ENCODE measurements around the gene TJP1.
"Not testable (repeated sequence)": the region's sequence is repeated elsewhere in the genome, so short reads cannot be mapped to it uniquely, and the experiment has no call there.

The TJP1 gene

DNA sequence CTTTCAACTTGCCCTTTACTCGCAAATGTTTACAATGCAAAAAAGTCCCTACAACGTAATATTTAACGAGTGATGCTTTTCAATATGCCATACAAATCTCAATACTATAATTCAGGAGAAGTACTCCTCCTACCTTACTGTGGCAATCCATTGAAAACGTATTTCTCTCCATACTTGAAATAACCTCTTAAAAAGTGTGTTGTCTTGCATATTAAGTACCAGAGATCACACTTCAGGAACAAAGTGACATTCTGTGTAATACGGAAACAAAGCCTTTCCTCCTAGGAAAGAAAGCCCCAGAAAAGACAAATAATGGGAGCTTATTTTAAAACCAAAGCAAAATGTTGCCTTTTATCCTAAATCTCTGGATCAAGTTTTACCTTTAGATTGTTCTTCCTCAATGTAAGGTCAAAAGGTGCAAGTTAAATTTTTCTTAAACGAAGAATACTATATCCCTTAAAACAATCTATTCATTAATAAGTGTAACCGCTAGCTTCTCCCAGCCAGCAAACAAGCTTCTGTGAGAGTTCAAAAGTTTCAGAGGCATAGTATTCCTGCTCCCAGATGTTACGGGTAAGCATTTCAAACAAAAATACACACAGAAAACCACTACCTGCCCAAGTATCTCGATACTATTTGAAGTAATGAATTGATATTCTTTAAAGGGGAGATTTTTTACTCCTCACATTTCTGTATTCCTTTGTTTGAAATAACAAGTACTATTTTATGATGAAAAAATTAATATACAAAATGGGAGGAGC lies 1.7 kb downstream of the TJP1 start:
- Histone ChIP-seq H3K36me3 (ENCODE audit: control insufficient read depth in 1 of 2, insufficient read depth in 2 of 2, low read length in 2 of 2) (peaks cover 0 to 1% of the 10 kb centered on the region in 2 experiments), H3K9me3 (ENCODE audit: insufficient read depth, low read depth, low read length) (no peaks in the 10 kb centered on the region), H3K4me3 (ENCODE audit: low read depth, low read length) (no peak overlapping the region), H3K79me1 (ENCODE audit: low read length) (peaks cover 15% of the 10 kb centered on the region), H2AK5ac (ENCODE audit: low read length) (no peak overlapping the region), H4K12ac (ENCODE audit: low read depth, low read length) (no peak overlapping the region), H3K4ac (ENCODE audit: low read depth, low read length) (peak overlapping the region; percentile 79), H2BK12ac (ENCODE audit: low read length) (no peak overlapping the region), H3K27me3 (ENCODE audit: insufficient read depth, low read length) (no peaks in the 10 kb centered on the region), H3K18ac (ENCODE audit: low read length) (no peak overlapping the region), H4K91ac (ENCODE audit: low read depth, low read length) (no peak overlapping the region), H3K23ac (ENCODE audit: low read length) (no peak overlapping the region), H2BK120ac (ENCODE audit: insufficient read depth, low read length, poor library complexity) (no peak overlapping the region), H3K4me2 (ENCODE audit: low read length) (peak overlapping the region; percentile 78), H4K8ac (ENCODE audit: low read depth, low read length) (no peak overlapping the region), H3K27ac (ENCODE audit: low read depth, low read length) (no peak overlapping the region), H3K9ac (ENCODE audit: low read length) (no peak overlapping the region), H3K79me2 (ENCODE audit: control insufficient read depth, insufficient read depth, low read length, poor library complexity) (peaks cover 16% of the 10 kb centered on the region), H3K14ac (ENCODE audit: low read length) (no peak overlapping the region), H3K4me1 (ENCODE audit: control insufficient read depth in 1 of 2, insufficient read depth in 2 of 2, low read length in 2 of 2) (peaks cover 7 to 10% of the 10 kb centered on the region in 2 experiments), H2AFZ (ENCODE audit: insufficient read depth, low read length, poor library complexity) (no peak overlapping the region), H2BK5ac (ENCODE audit: low read depth, low read length, poor library complexity) (no peak overlapping the region)
- no CpG with 5 or more reads among the region's 9 CpGs for WGBS (ENCODE audit: extremely low coverage, insufficient coverage, insufficient read length)
- no peak for DNase-seq

DNA sequence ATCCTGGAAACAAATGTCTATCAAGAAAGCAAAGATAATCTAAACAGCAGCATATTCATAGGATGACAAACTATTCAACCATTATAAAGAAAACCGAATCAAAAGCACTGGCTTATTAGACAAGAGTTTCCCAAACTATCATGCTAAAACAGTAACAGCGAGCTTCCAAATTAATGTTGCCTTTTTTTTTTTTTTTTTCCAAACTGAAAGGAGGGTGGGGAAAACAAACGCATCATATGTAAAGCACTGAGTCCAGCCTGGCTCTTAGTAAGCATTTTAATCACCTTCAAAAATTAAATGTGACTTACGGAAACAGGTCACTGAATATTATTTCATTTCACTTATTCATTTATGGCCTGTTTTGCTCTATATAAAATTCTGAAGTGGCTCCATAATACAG lies 2.3 kb downstream of the TJP1 start:
- no peak overlapping the region for H3K23ac ChIP-seq (ENCODE audit: low read length)
- no peak overlapping the region for H3K4me3 ChIP-seq (ENCODE audit: low read depth, low read length)
- no CpG with 5 or more reads among the region's 4 CpGs for WGBS (ENCODE audit: extremely low coverage, insufficient coverage, insufficient read length)

DNA sequence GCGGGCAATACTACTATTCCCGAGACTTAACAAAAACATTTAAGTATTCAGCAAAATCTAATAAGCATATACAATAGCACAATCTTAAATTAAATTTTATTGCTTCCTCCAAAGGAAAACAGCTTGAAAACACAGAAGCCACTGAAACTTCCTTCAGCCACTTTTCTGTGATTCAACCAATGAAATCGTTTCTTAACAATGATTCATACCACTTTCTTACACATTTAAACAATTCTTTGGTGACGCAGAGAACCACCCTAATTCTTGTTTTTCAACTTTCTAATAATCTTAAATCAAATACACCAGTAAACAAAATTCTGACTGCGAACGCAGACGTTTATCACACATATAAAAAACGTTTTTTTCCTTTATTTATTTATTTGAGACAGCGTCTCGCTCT lies 4.1 kb downstream of the TJP1 start:
- DNase-seq: peak in 1 of 2 donors; percentile 72
- Histone ChIP-seq H3K4me3 (ENCODE audit: low read depth, low read length) (no peak overlapping the region), H3K27me3 (ENCODE audit: insufficient read depth, low read length) (no peaks in the 10 kb centered on the region), H3K23ac (ENCODE audit: low read length) (no peak overlapping the region), H3K36me3 (ENCODE audit: control insufficient read depth in 1 of 2, insufficient read depth in 2 of 2, low read length in 2 of 2) (peaks cover 0 to 1% of the 10 kb centered on the region in 2 experiments), H2BK12ac (ENCODE audit: low read length) (no peak overlapping the region), H3K27ac (ENCODE audit: low read depth, low read length) (no peak overlapping the region), H3K4me2 (ENCODE audit: low read length) (no peak overlapping the region), H3K9ac (ENCODE audit: low read length) (no peak overlapping the region), H2BK5ac (ENCODE audit: low read depth, low read length, poor library complexity) (no peak overlapping the region), H3K14ac (ENCODE audit: low read length) (no peak overlapping the region), H4K12ac (ENCODE audit: low read depth, low read length) (no peak overlapping the region), H3K79me1 (ENCODE audit: low read length) (peaks cover 15% of the 10 kb centered on the region), H3K79me2 (ENCODE audit: control insufficient read depth, insufficient read depth, low read length, poor library complexity) (peaks cover 16% of the 10 kb centered on the region), H3K18ac (ENCODE audit: low read length) (no peak overlapping the region), H3K9me3 (ENCODE audit: insufficient read depth, low read depth, low read length) (no peaks in the 10 kb centered on the region), H2BK120ac (ENCODE audit: insufficient read depth, low read length, poor library complexity) (no peak overlapping the region), H3K4me1 (ENCODE audit: control insufficient read depth in 1 of 2, insufficient read depth in 2 of 2, low read length in 2 of 2) (peaks cover 8 to 10% of the 10 kb centered on the region in 2 experiments), H2AFZ (ENCODE audit: insufficient read depth, low read length, poor library complexity) (no peak overlapping the region), H3K4ac (ENCODE audit: low read depth, low read length) (peak overlapping the region; percentile 49), H4K8ac (ENCODE audit: low read depth, low read length) (no peak overlapping the region), H2AK5ac (ENCODE audit: low read length) (no peak overlapping the region), H4K91ac (ENCODE audit: low read depth, low read length) (no peak overlapping the region)
- WGBS (ENCODE audit: extremely low coverage, insufficient coverage, insufficient read length): 100% methylated on average over 4 of the region's 10 CpGs

More for the DNA sequence above, 2.3 kb downstream of the TJP1 start:
- Histone ChIP-seq H4K12ac (ENCODE audit: low read depth, low read length) (no peak overlapping the region), H4K91ac (ENCODE audit: low read depth, low read length) (no peak overlapping the region), H3K79me1 (ENCODE audit: low read length) (peaks cover 15% of the 10 kb centered on the region), H3K27ac (ENCODE audit: low read depth, low read length) (no peak overlapping the region), H3K4ac (ENCODE audit: low read depth, low read length) (no peak overlapping the region), H3K4me2 (ENCODE audit: low read length) (peak overlapping the region; percentile 8), H2BK12ac (ENCODE audit: low read length) (no peak overlapping the region), H3K79me2 (ENCODE audit: control insufficient read depth, insufficient read depth, low read length, poor library complexity) (peaks cover 16% of the 10 kb centered on the region), H2AFZ (ENCODE audit: insufficient read depth, low read length, poor library complexity) (no peak overlapping the region), H3K36me3 (ENCODE audit: control insufficient read depth in 1 of 2, insufficient read depth in 2 of 2, low read length in 2 of 2) (peaks cover 0 to 1% of the 10 kb centered on the region in 2 experiments), H3K27me3 (ENCODE audit: insufficient read depth, low read length) (no peaks in the 10 kb centered on the region), H2AK5ac (ENCODE audit: low read length) (no peak overlapping the region), H3K9me3 (ENCODE audit: insufficient read depth, low read depth, low read length) (no peaks in the 10 kb centered on the region), H3K4me1 (ENCODE audit: control insufficient read depth in 1 of 2, insufficient read depth in 2 of 2, low read length in 2 of 2) (peaks cover 7 to 10% of the 10 kb centered on the region in 2 experiments), H3K18ac (ENCODE audit: low read length) (no peak overlapping the region), H2BK5ac (ENCODE audit: low read depth, low read length, poor library complexity) (no peak overlapping the region), H4K8ac (ENCODE audit: low read depth, low read length) (no peak overlapping the region), H3K9ac (ENCODE audit: low read length) (no peak overlapping the region), H2BK120ac (ENCODE audit: insufficient read depth, low read length, poor library complexity) (no peak overlapping the region), H3K14ac (ENCODE audit: low read length) (no peak overlapping the region)
- DNase-seq: no peak

DNA sequence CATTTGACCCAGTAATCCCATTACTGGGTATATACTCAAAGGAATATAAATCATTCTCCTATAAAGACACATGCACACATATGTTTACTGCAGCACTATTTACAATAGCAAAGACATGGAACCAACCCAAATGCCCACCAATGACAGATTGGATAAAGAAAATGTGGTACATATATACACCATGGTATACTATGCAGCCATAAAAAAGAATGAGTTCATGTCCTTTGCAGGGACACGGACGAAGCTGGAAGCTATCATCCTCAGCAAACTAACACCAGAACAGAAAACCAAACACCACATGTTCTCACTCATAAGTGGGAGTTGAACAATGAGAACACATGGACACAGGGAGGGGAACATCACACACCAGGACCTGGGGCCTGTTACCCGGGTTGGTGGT lies 4.8 kb downstream of the TJP1 start:
- not testable (repeated sequence) for H3K36me3 ChIP-seq (ENCODE audit: control insufficient read depth in 1 of 2, insufficient read depth in 2 of 2, low read length in 2 of 2); DNase-seq; H2BK12ac ChIP-seq (ENCODE audit: low read length); H3K14ac ChIP-seq (ENCODE audit: low read length); H3K27ac ChIP-seq (ENCODE audit: low read depth, low read length); H3K27me3 ChIP-seq (ENCODE audit: insufficient read depth, low read length); H3K4me3 ChIP-seq (ENCODE audit: low read depth, low read length); H4K91ac ChIP-seq (ENCODE audit: low read depth, low read length); H2BK120ac ChIP-seq (ENCODE audit: insufficient read depth, low read length, poor library complexity); H4K8ac ChIP-seq (ENCODE audit: low read depth, low read length); H3K9me3 ChIP-seq (ENCODE audit: insufficient read depth, low read depth, low read length); H3K4me1 ChIP-seq (ENCODE audit: control insufficient read depth in 1 of 2, insufficient read depth in 2 of 2, low read length in 2 of 2); H3K9ac ChIP-seq (ENCODE audit: low read length); H2AK5ac ChIP-seq (ENCODE audit: low read length); H3K79me1 ChIP-seq (ENCODE audit: low read length); H3K18ac ChIP-seq (ENCODE audit: low read length); H4K12ac ChIP-seq (ENCODE audit: low read depth, low read length); H2AFZ ChIP-seq (ENCODE audit: insufficient read depth, low read length, poor library complexity); H3K23ac ChIP-seq (ENCODE audit: low read length); H3K4me2 ChIP-seq (ENCODE audit: low read length); H2BK5ac ChIP-seq (ENCODE audit: low read depth, low read length, poor library complexity)
- Histone ChIP-seq H3K4ac (ENCODE audit: low read depth, low read length) (peak overlapping the region; percentile 91), H3K79me2 (ENCODE audit: control insufficient read depth, insufficient read depth, low read length, poor library complexity) (peaks cover 16% of the 10 kb centered on the region)
- no CpG with 5 or more reads among the region's 3 CpGs for WGBS (ENCODE audit: extremely low coverage, insufficient coverage, insufficient read length)

All from trophoblast cell (in vitro differentiated cells and primary cell).